SK-N-DZ (cell line): ENCODE data around the gene CDC45.

Experiments used
- DNase-seq: peaks from one replicate; pipeline ENCODE4 v3.0.0-alpha.2; 2015; ENCODE audit warnings: low spot score

The CDC45 gene

DNA sequence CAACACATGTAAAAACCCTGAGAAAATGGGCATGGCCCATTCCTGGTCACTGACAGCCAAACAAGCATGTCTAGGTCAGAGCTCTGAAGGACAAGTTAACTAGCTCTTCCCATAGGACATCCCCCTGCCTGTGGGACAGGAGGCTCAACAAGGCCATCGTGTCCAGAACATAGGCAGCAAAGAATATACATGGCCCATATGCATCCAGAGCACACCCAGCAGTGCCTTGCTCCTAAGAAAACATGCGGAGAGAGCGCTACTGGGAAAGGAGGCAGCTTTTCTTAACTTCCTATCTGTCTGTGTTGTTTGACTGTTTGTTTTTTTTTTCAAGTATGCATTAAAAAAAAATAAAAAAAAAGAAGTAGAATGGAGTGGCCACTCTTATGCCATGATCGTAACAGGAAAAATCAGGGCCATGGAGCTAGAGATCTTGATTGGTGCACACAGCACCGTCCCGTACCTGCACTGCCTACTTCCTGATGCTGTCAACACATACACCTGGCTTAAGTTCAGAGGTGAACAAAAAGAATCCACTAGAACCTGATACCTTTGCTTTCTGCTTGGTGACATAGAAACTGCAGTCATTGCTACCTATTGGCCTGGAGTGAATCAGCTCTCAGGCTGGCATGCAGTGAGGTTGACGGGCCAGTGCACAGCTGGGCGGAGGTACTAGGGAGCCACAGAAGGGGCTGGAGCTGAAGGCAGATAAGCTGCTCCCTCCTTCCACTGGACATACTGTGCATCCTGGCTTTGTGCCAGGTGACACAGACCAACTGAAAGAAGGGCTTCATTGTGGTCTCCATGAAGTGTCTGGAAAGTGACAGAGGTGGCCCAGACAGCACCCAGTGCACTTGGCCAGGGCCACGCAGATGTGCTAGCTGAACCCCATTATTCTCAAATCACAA is 12.6 kb upstream of the CDC45 start:
- DNase-seq: no peak

DNA sequence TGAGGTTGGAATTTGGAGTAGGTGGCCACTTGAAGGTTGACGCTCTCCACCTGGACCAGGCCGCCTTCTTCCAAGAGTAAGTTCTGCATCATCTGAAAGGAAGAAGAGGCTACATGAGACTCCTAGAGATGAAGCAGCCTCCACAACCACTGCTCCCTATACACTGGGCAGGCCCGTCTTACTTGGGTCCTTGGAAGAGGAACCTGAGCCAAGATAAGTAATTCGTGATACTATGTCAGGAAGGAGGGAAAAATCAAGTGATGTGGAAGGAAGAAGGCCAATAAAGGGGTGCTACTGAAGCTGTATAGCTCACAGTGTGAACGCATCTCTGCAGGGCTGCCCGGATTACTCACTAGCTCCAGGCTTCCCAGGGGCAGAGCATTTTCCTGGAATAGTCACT is 11.8 kb upstream of the CDC45 start:
- DNase-seq: no peak

DNA sequence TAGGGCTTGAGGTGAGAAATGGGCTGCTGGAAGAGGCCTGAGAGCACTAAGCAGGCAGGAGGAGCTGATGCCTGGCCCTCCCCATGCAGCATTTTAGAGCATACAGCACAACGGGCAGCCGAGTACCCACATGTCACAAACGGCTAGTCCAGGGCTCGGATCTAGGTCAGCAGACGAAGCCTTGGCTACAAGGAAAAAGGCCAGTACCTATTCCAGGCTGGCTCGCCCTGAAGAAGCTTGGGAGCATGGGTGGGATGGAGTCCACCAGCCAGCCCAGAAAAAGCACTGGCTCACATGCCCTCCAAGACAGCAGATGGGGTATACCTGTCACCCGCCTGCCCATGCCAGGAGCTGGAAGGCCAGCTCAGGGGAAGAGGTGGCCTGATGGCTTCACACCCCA is 10.3 kb upstream of the CDC45 start:
- DNase-seq: no peak

DNA sequence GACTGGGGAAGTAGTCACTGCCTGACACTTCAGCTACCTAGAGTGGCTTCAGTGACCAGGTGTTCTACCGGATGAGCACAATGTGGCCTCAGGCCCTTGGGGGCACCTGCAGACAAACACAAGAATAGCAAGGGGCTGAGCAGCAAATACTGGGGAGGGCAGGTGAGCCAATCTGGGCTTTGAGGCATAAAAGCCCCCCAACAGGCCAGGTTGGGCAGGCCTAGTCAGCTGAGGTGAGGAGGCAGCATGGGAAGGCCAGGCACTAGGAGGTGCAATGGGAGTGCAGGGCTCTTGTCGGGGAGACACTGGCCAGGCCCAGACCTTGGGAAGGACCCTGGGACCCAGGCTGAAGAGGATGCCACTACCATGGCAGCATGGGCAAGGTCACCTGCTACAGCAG is 9.7 kb upstream of the CDC45 start:
- no peak for DNase-seq

DNA sequence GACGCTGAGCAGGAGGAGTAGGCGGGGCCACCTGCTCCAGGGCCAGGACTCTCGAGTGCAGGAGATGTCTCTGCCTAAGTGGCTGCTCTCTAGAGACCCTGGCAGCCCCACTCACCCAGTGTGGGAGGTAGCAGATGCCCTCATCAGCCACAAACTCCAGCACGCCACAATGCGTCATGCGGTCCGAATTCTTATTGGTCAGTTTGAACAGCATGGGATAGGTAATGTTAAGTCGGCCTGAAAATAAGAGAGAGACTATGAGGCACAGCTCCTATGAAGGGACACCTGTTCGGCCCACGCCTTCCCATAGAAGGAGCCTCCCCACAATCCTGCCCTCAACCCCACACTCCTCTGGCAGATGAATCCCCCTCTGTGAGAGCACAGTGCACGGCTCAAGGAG is 8.1 kb upstream of the CDC45 start:
- DNase-seq: no peak

DNA sequence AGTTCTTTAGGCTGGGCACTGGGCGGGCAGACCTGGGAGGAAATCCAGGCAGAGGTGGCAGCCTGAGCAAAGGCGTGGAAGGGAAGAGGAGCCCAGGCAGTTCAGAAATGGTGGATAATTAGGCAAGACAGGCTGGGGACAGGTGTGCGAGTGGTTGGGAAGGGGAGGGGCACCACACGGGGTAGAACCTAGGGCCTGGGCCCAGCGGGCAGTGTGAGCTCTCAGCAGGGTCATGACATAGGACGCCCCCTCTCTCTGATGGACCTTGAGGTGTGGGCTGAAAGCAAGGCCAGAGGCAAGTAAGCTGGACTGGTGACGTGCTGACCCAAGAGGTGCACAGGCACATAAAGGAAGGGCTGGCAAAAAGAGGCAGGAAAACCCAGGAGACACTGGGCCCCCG is 7.5 kb upstream of the CDC45 start:
- no peak for DNase-seq

DNA sequence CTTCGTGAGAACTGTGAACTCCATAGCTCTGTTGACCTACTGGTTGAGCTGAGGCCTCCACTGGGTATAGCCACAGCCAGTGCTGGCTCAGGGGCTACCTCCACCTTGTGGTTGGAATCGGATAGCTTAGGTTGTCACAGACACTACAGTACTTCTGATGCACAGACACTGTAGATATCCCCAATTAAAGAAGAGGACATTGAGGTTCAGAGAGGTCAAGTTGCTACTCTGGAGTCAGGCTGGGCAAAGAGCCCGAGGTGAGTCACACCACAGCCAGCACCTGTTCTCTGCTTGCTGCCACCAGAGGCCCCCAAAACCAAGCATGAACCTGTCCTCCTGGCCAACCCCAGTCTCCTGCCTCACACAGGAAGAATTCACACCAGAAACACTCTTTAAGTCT is 6.1 kb upstream of the CDC45 start:
- no peak for DNase-seq

DNA sequence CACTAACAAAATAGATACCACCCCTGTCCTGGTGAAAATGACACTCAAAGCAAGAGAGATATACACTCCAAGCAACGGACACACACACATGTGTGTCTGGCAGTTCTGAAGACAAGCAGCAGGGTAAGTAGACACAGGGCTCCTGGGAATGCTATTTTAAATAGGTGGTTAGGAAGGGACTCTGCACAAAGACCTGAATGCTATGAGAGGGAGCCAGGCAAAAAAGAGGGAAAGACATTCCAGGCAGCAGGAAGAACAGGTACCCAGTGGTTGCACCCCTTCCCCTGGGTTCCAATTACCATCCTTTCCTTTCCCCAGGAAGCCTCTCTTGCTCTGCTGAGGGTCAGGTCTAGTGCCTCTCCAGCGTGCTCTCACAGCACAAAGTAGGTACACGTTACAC is 3.7 kb upstream of the CDC45 start:
- DNase-seq: no peak

DNA sequence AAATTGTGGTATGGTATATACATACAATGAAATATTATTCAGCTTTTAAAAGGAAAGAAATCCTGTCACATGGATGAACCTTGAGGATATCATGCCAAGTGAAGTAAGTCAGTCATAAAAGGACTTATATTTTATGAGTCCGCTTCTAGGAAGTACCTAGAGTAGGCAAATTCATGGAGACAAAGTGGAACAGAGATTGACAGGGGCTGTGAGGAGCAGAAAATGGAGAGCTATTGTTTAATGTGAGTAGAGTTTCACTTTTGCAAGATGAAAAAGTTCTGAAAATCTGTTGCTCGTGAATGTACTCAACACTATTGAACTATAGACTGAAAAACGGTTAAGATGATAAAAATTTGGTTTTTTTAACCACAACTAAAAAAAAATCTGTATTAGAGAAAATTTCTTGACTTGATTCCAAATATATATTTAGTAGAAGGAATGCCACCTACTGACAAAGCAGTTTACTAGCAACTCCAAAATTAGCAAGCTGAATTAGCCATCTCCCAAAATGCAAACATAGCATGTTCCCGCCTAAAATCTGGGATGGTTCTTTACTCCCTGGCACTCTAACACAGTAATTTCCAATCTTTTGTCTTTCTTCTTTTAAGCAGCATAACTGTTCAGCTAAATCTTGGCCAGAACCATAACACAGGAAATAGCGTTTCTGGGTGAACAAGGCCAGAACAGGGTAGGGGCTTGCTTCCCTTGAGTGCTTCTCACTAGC is 2.2 kb upstream of the CDC45 start:
- DNase-seq: no peak

DNA sequence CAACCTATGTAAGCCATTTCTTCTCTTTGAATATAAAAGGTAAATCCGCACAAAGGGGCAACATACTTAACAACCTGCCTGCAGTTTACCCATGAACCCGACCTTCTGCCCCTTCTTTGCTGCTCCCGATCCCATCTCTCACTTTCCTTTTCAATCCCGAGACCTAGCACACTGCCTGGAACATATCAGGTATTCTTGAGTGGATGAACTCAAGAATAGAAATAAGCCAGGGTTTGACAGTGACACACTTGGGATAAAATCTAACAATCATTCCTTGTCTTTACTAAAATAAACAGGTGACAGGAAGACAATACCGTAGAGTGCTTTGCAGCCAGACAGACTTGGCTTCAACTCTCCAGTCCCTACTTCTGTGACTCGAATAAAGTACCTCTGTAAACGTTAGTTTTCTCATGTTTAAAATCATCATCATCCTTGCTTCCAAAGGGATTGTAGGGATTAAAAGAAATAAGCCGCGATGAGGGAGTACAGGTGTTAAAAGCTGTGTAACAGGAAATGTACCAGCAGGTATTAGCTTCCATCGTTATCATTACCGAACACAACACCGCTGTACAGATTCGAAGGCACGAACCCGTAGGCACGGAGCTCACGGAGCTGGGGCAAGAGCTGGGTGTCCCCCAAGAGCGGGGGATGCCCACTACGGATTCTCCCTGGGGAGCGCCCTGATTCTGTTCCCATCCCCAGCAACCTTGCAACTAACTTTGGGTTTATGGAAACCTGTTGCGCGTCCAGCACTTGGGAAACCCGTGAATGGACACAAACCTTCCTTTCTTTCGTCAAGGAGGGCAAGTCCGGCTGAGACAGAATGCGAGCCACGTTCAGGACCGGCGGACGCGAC is 1.4 kb upstream of the CDC45 start:
- peak; percentile 18 for DNase-seq

DNA sequence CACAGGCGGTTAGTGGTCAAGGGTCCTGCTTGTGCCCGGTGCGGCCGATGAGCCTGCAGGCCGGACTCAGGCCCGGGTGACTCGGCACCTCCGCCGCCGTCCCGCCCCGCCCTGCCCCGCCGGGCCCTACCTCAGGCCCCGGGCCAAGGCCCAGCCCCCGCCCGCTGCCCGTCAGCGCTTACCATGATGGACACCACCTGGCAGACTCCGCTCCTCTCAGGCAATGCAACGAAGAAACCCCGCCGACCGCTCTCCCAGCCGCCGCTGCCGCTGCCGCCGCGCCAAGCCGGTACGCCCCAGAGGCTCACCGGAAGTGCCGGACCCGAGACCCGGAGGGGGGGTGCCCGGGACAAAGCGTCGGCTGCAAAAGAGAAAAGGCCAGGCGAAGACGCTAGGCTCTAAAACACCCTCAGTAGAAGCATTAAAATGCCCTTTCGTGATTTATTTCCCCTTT is 792 bp upstream of the CDC45 start, which contains the start of gene UFD1:
Gene UFD1, minus strand, starts transcription at position 293 of the 454 bp plus-strand sequence. Its CDS starts 108 bp downstream, at position 185.
- DNase-seq: peak; percentile 84

DNA sequence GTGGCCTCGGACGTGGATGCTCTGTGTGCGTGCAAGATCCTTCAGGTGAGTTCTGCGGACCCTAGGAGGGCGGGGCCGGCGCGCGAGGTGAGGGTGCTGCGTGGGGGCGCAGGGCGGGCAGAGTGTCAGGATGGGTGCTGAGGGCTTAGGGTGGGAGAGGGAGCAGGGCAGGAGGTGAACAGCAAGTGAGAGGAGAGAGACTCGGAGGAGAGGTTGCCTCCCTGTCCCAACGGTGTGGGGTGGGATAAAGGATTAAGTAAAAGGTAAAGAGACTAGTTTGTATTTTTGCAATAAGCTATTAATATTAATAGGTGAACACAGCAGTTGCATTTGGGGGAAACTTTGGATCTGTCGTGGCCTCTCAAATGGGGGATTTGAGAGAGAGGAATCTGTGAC is 451 bp downstream of the CDC45 start:
- DNase-seq: no peak

DNA sequence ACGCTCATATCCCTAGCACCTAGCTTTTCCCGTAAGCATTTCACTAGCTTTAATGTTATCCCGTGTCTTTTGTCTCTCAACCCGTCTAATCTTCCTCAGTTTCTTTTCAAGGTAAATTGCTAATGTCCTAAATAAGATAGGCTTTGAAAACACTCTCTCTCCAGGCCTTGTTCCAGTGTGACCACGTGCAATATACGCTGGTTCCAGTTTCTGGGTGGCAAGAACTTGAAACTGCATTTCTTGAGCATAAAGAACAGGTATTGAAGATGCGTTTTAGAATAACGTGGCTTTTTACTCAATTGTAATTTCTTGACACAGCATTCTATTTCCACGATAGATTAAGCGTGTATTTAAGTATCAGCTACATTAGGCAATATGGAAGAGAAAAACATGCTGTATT is 1.1 kb downstream of the CDC45 start:
- DNase-seq: no peak

DNA sequence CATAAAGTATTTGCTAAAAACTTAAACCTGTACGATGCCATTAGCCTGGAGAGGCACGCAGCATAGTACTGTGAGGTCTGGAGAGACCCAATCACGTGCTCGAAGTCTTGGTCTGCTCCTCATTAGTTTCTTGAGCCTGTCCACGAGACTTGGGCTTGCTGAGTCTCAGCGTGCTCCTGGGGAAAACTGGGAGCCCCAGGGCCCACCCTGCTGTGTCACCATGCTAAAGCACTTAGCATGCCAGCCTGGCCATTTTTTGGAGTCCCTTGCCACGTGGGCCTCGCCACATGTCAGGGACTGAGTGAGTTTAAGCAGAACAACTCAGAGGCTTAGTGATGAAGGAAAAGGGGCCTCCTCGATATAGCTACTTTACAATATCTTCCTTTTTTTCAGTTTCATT is 2.6 kb downstream of the CDC45 start:
- no peak for DNase-seq

DNA sequence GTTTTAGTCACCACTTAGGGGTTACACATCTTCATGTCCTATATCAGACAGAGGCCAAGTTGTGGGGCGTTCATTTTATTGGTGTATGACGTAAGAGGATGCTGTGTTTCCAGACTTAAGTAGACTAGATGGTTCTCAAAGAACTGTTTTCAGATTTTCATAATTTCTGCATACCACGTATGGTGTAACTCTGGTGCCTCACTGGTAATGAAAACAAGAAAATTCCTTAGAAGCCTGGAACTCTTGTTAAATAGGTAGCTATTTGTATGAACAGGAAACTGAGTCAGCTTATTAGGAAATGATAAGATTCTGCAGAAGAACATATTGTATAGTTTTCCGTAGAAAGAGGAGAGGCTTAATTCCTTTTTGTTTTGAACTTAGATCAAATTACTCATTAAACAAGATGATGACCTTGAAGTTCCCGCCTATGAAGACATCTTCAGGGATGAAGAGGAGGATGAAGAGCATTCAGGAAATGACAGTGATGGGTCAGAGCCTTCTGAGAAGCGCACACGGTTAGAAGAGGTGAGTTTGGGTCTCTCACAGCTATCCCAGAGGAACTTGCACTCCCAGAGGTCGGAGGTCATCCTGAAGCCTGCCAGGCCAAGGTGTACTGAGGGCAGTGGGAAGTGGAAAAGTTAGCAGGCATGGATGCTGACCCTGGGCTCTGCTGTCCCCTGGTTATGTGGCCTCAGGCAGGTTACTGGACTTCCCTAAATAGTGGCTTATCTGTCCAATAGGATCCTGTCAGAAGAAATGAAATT is 3.9 kb downstream of the CDC45 start:
- DNase-seq: no peak

DNA sequence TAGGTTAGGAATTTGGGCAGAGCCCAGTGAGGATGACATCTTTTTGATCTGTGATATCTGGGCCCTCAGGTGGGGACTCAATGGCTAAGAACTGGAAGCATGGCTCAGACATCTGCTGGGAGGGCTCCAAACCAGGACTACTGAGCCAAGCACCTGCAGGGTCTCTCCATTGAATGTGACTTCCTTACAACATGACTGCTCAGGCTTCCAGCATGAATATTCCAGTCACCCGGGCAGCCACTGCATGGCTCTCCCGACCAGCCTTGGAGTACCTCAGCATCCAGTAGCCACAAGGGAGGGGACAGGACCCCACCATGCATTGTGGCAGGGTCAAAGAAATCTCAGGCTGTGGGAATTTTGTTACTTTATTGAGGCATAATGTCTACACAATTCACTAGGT is 8.6 kb downstream of the CDC45 start:
- DNase-seq: no peak

DNA sequence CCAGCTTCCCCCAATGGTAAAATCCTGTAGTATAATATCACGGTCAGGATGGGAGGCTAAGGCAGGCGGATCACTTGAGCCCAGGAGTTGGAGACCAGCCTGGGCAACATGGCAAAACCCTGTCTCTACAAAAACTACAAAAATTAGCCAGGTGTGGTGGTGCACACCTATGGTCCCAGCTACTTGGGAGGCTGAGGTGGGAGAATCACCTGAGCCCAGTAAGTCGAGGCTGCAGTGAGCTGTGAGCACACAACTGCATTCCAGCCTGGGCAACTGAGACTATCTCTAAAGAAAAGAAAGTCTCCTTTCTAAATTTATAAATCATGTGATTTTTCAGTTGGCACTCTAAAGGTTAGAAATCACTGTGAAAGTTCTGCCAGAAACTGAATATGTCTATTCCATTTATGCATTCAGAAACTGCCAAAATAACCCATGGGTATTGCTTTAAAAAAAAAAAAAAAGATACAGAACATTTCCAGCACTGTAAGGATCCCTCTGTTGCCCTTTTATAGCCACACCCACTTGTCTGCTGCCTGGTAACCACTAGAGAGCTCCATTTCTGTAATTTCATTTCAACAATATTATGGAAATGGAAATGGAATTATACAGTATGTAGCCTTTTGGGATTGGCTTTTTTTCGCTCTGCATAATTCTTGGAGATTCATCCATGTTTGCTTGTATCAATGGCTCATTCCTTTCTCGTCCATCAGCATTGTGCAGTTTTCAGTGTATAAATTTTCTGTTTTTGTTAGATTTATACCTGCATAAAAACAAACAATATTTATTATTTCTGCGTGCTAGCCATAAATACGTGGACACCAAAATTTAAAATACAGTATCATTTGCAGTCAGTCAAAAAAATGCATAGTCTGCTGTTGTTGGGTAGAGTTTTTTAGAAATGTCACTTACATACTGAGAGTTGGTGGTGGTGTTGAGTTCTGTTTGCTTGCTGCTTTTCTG is 9.4 kb downstream of the CDC45 start:
- DNase-seq: no peak

DNA sequence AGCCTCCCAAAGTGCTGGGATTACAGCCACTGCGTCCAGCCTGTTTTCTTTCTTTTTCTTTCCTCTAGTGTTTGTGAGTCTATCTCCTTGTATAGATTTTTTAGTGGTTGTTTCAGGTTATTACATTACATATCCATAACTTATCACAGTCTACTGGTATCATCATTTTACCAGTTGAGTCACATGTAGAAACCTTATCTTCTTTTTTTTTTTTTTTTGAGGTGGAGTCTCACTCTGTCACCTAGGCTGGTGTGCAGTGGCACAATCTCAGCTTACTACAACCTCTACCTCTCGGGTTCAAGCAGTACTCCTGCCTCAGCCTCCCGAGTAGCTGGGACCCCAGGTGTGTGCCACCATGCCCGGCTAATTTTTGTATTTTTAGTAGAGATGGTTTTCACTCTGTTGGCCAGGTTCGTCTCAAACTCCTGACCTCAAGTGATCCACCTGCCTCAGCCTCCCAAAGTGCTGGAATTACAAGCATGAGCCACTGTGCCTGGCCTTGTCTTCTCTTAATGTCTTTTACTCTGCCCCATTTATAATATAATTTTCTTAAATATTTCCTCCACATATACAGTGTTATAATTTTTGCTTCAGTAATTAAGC is 11.0 kb downstream of the CDC45 start:
- no peak for DNase-seq

DNA sequence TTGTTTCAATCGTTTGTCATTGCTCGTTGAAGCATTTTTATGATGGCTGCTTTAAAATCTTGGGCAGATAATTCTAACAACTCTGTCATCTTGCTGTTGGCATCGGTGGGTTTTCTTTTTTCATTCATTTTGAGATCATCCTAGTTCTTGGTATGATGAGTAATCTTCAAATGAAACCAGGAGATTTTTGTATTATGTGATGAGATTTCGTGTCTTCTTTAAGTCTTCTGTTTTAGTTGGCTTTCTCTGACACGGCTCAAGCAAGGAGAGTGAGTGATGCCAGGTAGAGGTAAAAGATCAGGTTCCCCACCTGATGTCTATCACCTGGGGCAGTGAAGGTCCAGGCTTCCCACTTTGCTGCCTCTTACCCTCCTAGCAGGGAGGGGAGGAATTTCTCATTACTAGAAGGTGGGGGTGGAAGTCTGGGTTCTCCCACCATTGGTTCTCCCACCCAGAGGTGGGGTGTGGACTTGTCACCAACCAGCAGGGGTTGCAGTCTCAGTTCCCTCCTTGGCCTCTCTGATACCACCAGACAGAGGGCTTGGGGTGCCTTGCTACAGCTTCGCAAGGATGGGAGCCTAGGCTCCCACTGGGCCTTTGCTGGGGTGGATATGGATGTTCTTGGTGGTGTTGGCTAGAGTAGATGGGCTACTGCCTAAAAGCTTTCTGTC is 12.9 kb downstream of the CDC45 start:
- no peak for DNase-seq
